ENCODE results near the gene NACA2. TPM values are rescaled to one million over a fixed set of nuclear protein-coding genes. Genes with fewer than 3 reads are reported as not detected.
"Not testable (repeated sequence)": the region's sequence is repeated elsewhere in the genome, so short reads cannot be mapped to it uniquely, and the experiment has no call there.

NACA2 gene
- total RNA-seq (under 1 TPM in 1 of 2 donors, not detected in 1; 0.28 TPM), polyA plus RNA-seq (ENCODE audit: insufficient read length in 2 of 2) (1 to 10 TPM; 1.2 to 1.9 TPM)
- long read RNA-seq, donor 1: 0 reads
- long read RNA-seq, donor 2: 0 reads
- long read RNA-seq, donor 3: 0 reads
- long read RNA-seq, donor 4: 0 reads

DNA sequence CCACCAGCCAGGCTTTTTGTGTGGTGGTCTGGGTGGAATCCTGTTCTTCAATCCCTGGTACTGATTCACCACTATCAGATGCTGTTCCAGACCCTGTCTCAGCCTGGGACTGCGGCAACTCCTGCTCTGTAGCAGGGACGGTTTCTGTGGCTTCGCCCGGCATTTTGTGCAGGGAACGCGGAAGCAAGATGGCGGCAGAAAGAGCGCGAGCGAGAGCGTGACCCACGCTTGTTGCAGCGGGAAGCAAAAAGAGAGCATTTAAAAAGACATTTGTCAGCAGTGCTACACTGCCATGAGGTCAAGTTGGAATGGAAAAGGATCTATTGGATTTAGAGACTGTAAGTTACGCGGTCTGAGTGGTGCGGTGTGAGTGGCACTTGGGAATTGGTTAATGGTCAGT lies at the start of gene NACA2:
Gene NACA2 (minus strand): TSS at position 202 of the 400 bp plus-strand sequence. CDS start 39 bp downstream, at position 163.
- Histone ChIP-seq H3K27ac (ENCODE audit: low read depth, low read length) (no peak within 1 kb of the TSS), H3K4me3 (ENCODE audit: low read depth, low read length) (no peak within 1 kb of the TSS), H3K27me3 (ENCODE audit: control insufficient read depth, insufficient read depth, low read length) (no peaks in the 10 kb centered on the region), H3K9me3 (ENCODE audit: control insufficient read depth, insufficient read depth, low read length) (no peaks in the 10 kb centered on the region), H3K4me1 (ENCODE audit: control insufficient read depth, insufficient read depth, low read length) (no peaks in the 10 kb centered on the region), H3K36me3 (ENCODE audit: control insufficient read depth, insufficient read depth, low read length) (no peaks in the 10 kb centered on the region)
- DNase-seq (ENCODE audit: low read depth in 4 of 6, low spot score in 6 of 6): no peak
- WGBS (ENCODE audit: insufficient coverage): 100% methylated on average over 15 of the region's 16 CpGs

DNA sequence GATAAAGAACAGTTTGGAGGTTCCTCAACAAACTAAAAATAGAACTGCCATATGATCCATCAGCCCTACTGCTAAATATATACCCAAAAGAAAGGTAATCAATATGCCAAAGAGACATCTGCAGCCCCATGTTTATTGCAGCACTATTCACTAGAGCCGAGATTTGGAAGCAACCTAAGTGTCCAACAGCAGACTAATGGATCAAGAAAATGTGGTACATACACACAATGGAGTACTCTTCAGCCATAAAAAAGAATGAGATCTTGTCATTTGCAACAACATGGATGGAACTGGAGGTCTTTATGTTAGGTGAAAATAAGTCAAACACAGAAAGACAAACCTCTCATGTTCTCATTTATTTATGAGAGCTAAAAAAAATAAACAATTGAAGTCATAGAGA lies 48.8 kb upstream of the NACA2 start:
- Histone ChIP-seq H3K4me1 (ENCODE audit: control insufficient read depth, insufficient read depth, low read length) (no peaks in the 10 kb centered on the region), H3K27me3 (ENCODE audit: control insufficient read depth, insufficient read depth, low read length) (no peaks in the 10 kb centered on the region), H3K36me3 (ENCODE audit: control insufficient read depth, insufficient read depth, low read length) (no peaks in the 10 kb centered on the region), H3K4me3 (ENCODE audit: low read depth, low read length) (no peak overlapping the region), H3K9me3 (ENCODE audit: control insufficient read depth, insufficient read depth, low read length) (peaks cover 3% of the 10 kb centered on the region), H3K27ac (ENCODE audit: low read depth, low read length) (no peak overlapping the region)
- no peak for DNase-seq (ENCODE audit: low read depth in 4 of 6, low spot score in 6 of 6)
- WGBS (ENCODE audit: insufficient coverage): no CpG with 5 or more reads among the region's 1 CpG

DNA sequence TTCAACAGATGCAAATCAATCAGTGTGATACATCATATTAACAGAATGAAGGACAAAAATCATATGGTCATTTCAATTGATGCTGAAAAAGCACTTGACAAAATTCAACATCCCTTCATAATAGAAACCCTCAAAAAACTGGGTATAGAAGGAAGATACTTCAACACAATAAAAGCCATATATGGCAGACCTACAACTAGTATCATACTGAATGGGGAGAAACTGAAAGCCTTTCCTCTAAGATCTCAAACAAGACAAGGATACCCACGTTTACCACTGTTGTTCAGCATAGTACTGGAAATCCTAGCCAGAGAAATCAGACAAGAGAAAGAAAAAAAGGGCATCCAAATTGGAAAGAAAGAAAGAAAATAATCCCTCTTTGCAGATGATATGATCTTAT lies 47.1 kb upstream of the NACA2 start:
- H3K27ac ChIP-seq (ENCODE audit: low read depth, low read length): no peak overlapping the region
- no peak for DNase-seq (ENCODE audit: low read depth in 4 of 6, low spot score in 6 of 6)
- no peaks in the 10 kb centered on the region for H3K27me3 ChIP-seq (ENCODE audit: control insufficient read depth, insufficient read depth, low read length)
- H3K4me1 ChIP-seq (ENCODE audit: control insufficient read depth, insufficient read depth, low read length): no peaks in the 10 kb centered on the region
- WGBS (ENCODE audit: insufficient coverage): no CpG with 5 or more reads among the region's 1 CpG
- H3K36me3 ChIP-seq (ENCODE audit: control insufficient read depth, insufficient read depth, low read length): no peaks in the 10 kb centered on the region
- H3K4me3 ChIP-seq (ENCODE audit: low read depth, low read length): no peak overlapping the region
- peaks cover 3% of the 10 kb centered on the region for H3K9me3 ChIP-seq (ENCODE audit: control insufficient read depth, insufficient read depth, low read length)

DNA sequence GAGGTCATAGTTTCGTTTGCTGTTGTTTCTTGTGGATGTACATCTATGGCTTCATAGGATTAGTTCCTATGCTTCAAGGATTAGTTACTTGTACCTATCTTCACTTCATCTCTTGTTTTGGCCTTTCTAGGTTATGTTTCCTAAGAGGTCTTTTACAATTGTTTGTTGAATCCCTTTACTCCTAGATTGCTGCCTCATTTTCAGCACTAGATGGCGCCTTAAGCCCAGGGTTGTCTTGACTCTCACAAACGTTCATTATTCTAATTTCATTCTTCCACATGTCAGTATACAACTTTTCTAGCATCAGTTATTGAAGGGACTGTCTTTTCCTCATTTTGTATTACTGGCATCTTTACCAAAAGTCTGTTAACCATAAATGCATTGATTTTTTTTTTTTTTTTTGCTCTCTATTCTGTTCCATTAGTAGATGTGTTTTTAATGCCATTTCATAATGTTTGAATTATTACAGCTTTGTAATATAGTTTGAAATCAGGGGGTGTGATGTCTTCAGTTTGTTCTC lies 45.0 kb upstream of the NACA2 start:
- Histone ChIP-seq H3K27me3 (ENCODE audit: control insufficient read depth, insufficient read depth, low read length) (no peaks in the 10 kb centered on the region), H3K4me3 (ENCODE audit: low read depth, low read length) (no peak overlapping the region), H3K27ac (ENCODE audit: low read depth, low read length) (no peak overlapping the region), H3K36me3 (ENCODE audit: control insufficient read depth, insufficient read depth, low read length) (no peaks in the 10 kb centered on the region), H3K9me3 (ENCODE audit: control insufficient read depth, insufficient read depth, low read length) (peaks cover 3% of the 10 kb centered on the region), H3K4me1 (ENCODE audit: control insufficient read depth, insufficient read depth, low read length) (no peaks in the 10 kb centered on the region)
- peak in 1 of 6 donors; percentile 34 for DNase-seq (ENCODE audit: low read depth in 4 of 6, low spot score in 6 of 6)
- no CpG with 5 or more reads among the region's 3 CpGs for WGBS (ENCODE audit: insufficient coverage)

DNA sequence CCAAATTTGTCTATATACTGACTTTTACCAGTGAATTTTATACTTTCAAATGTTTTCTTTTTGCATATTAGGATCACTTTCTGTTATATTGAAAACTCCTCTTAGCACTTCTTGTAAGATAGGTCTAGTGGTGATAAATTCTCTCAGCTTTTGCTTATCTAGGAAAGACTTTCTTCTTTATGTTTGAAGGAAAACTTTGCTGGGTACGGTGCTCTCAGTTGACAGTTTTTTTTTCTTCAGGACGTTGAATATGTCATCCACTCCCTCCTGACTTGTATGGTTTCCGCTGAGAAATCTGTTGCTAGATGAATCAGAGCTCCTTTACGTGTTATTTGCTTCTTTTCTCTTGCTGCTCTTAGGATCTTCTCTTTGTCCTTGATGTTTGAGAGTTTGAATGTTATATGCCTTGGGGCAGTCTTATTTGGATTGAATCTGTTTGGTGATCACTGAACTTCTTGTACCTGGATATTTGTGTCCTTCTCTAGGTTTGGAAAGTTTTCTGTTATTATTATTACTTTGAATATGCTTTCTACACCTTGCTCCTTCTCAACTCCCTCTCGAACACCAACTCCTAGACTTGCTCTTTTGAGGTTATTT lies 44.0 kb upstream of the NACA2 start:
- no peak overlapping the region for H3K27ac ChIP-seq (ENCODE audit: low read depth, low read length)
- no peaks in the 10 kb centered on the region for H3K4me1 ChIP-seq (ENCODE audit: control insufficient read depth, insufficient read depth, low read length)
- peaks cover 3% of the 10 kb centered on the region for H3K9me3 ChIP-seq (ENCODE audit: control insufficient read depth, insufficient read depth, low read length)
- no peak overlapping the region for H3K4me3 ChIP-seq (ENCODE audit: low read depth, low read length)
- WGBS (ENCODE audit: insufficient coverage): 86% methylated on average over 4 of the region's 5 CpGs
- no peaks in the 10 kb centered on the region for H3K36me3 ChIP-seq (ENCODE audit: control insufficient read depth, insufficient read depth, low read length)
- no peak for DNase-seq (ENCODE audit: low read depth in 4 of 6, low spot score in 6 of 6)
- H3K27me3 ChIP-seq (ENCODE audit: control insufficient read depth, insufficient read depth, low read length): no peaks in the 10 kb centered on the region

DNA sequence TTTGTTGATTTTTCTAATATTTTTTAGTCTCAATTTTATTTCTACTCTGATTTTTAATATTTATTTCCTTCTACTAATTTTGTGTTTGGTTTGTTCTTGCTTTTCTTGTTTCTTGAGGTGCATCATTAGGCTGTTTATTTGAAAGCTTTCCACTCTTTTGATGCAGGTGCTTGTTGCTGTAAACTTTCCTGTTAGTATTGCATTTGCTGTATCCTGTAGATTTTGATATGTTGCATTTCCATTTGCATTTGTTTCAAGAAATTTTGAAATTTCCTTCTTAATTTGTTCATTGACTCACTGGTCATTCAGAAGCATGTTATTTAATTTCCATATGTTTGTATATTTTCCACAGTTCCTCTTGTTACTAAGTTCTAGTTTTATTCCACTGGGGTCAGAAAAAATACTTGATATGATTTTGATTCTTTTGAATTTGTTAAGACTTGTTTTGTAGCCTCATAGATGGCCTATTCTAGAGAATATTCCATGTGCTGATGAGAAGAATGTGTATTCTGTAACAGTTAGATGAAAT lies 43.1 kb upstream of the NACA2 start:
- Histone ChIP-seq H3K9me3 (ENCODE audit: control insufficient read depth, insufficient read depth, low read length) (peaks cover 3% of the 10 kb centered on the region), H3K36me3 (ENCODE audit: control insufficient read depth, insufficient read depth, low read length) (no peaks in the 10 kb centered on the region), H3K27ac (ENCODE audit: low read depth, low read length) (no peak overlapping the region), H3K27me3 (ENCODE audit: control insufficient read depth, insufficient read depth, low read length) (no peaks in the 10 kb centered on the region), H3K4me1 (ENCODE audit: control insufficient read depth, insufficient read depth, low read length) (no peaks in the 10 kb centered on the region), H3K4me3 (ENCODE audit: low read depth, low read length) (no peak overlapping the region)
- no peak for DNase-seq (ENCODE audit: low read depth in 4 of 6, low spot score in 6 of 6)

DNA sequence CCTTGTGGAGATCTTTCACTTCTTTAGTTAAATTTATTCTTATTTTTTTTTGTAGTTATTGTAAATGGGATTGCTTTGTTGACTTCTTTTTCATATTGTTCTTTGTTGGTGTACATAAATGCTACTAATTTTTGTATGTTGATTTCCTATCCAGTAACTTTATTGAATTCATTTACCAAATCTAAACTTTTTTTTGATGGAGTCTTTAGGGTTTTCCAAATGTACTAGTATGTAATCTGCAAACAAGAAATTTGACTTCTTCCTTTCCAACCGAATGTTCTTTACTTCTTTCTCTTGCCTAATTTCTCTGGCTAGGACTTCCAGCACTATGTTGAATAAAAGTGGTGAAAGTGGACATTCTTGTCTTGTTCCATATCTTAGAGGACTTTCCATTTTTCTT lies 41.8 kb upstream of the NACA2 start:
- Histone ChIP-seq H3K4me1 (ENCODE audit: control insufficient read depth, insufficient read depth, low read length) (no peaks in the 10 kb centered on the region), H3K27me3 (ENCODE audit: control insufficient read depth, insufficient read depth, low read length) (no peaks in the 10 kb centered on the region), H3K4me3 (ENCODE audit: low read depth, low read length) (no peak overlapping the region), H3K9me3 (ENCODE audit: control insufficient read depth, insufficient read depth, low read length) (peaks cover 3% of the 10 kb centered on the region), H3K36me3 (ENCODE audit: control insufficient read depth, insufficient read depth, low read length) (no peaks in the 10 kb centered on the region), H3K27ac (ENCODE audit: low read depth, low read length) (no peak overlapping the region)
- DNase-seq (ENCODE audit: low read depth in 4 of 6, low spot score in 6 of 6): no peak
- no CpG with 5 or more reads among the region's 1 CpG for WGBS (ENCODE audit: insufficient coverage)

DNA sequence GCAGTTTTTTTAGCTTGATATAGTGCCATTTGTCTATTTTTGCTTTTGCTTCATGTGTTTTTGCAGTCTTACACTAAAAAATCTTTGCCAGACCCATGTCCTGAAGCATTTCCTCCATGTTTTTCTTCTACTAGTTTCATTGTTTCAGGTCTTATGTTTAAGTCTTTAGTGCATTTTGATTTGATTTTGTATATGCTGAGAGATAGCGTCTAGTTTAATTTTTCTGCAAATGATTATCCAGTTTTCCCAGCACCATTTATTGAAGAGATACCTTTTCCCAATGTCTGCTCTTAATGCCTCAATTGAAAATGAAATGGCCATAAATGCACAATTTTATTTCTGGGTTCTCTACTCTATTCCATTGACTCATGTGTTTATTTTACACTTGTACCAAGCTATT lies 40.8 kb upstream of the NACA2 start:
- H3K27me3 ChIP-seq (ENCODE audit: control insufficient read depth, insufficient read depth, low read length): no peaks in the 10 kb centered on the region
- peaks cover 3% of the 10 kb centered on the region for H3K9me3 ChIP-seq (ENCODE audit: control insufficient read depth, insufficient read depth, low read length)
- H3K4me3 ChIP-seq (ENCODE audit: low read depth, low read length): no peak overlapping the region
- no peaks in the 10 kb centered on the region for H3K4me1 ChIP-seq (ENCODE audit: control insufficient read depth, insufficient read depth, low read length)
- H3K36me3 ChIP-seq (ENCODE audit: control insufficient read depth, insufficient read depth, low read length): no peaks in the 10 kb centered on the region
- DNase-seq (ENCODE audit: low read depth in 4 of 6, low spot score in 6 of 6): no peak
- WGBS (ENCODE audit: insufficient coverage): no CpG with 5 or more reads among the region's 1 CpG
- no peak overlapping the region for H3K27ac ChIP-seq (ENCODE audit: low read depth, low read length)

DNA sequence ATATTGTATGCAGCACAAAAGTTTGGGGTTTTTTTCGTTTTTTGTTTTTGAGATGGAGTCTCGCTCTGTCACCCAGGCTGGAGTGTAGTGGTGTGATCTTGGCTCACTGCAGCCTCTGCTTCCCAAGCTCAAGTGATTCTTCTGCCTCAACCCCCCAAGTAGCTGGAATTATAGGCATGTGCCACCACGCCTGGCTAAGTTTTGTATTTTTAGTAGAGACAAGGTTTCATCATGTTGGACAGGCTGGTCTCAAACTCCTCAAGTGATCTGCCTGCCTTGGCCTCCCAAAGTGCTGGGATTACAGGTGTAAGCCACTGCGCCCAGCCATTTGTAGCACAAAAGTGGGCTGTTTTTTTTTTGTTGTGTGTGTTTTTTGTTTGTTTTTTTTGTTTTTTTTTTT lies 37.1 kb upstream of the NACA2 start:
- 82% methylated on average over 2 of the region's 4 CpGs for WGBS (ENCODE audit: insufficient coverage)
- not testable (repeated sequence) for H3K4me1 ChIP-seq (ENCODE audit: control insufficient read depth, insufficient read depth, low read length); H3K36me3 ChIP-seq (ENCODE audit: control insufficient read depth, insufficient read depth, low read length); H3K4me3 ChIP-seq (ENCODE audit: low read depth, low read length); H3K27me3 ChIP-seq (ENCODE audit: control insufficient read depth, insufficient read depth, low read length); DNase-seq (ENCODE audit: low read depth in 4 of 6, low spot score in 6 of 6); H3K27ac ChIP-seq (ENCODE audit: low read depth, low read length); H3K9me3 ChIP-seq (ENCODE audit: control insufficient read depth, insufficient read depth, low read length)

DNA sequence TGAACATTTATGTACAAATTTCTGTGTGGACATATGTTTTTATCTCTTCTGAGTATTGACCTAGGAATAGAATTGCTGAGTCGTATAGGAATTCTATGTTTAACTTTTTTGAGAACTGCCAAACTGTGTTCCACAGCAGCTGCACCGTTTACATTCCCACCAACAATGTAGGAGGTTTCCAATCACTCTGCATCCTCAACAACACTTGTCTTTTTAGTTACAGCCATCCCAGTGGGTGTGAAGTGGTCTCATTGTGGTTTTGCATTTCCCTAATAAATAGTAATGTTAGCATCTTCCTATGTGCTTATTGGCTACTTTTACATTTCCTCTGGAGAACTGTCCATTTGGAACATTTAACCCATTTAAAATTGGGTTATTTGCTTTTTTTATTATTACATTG lies 36.6 kb upstream of the NACA2 start:
- DNase-seq (ENCODE audit: low read depth in 4 of 6, low spot score in 6 of 6): no peak

More for the DNA sequence above, 36.6 kb upstream of the NACA2 start:
- no peaks in the 10 kb centered on the region for H3K27me3 ChIP-seq (ENCODE audit: control insufficient read depth, insufficient read depth, low read length)
- H3K9me3 ChIP-seq (ENCODE audit: control insufficient read depth, insufficient read depth, low read length): no peaks in the 10 kb centered on the region
- H3K4me3 ChIP-seq (ENCODE audit: low read depth, low read length): no peak overlapping the region
- H3K4me1 ChIP-seq (ENCODE audit: control insufficient read depth, insufficient read depth, low read length): no peaks in the 10 kb centered on the region
- no peaks in the 10 kb centered on the region for H3K36me3 ChIP-seq (ENCODE audit: control insufficient read depth, insufficient read depth, low read length)
- WGBS (ENCODE audit: insufficient coverage): no CpG with 5 or more reads among the region's 2 CpGs
- H3K27ac ChIP-seq (ENCODE audit: low read depth, low read length): no peak overlapping the region
